GM19467 (cell line): ENCODE data around the gene GABARAPL1.

Source experiments
- ATAC-seq: cut with Tn5 transposase; IDR thresholded peaks from one replicate; pipeline ENCODE4 v1.9.1; 2021; ENCODE audit warnings: mild to moderate bottlenecking, moderate library complexity; ENCODE audit not compliant: unreplicated experiment

Gene GABARAPL1

GRCh38 chr12:10226731-10227130 lies 14.1 kb downstream of the GABARAPL1 start:
- no peak for ATAC-seq

- ATAC-seq = no peak
Observed at GRCh38 chr12:10227648-10228047, 15.0 kb downstream of the GABARAPL1 start.

GRCh38 chr12:10234562-10234961 lies 21.9 kb downstream of the GABARAPL1 start:
- no peak for ATAC-seq

GRCh38 chr12:10235761-10236631 lies 23.3 kb downstream of the GABARAPL1 start:
- no peak for ATAC-seq

GRCh38 chr12:10236720-10237119 lies 24.0 kb downstream of the GABARAPL1 start:
- no peak for ATAC-seq

- ATAC-seq = no peak
Observed at GRCh38 chr12:10238526-10238925, 25.8 kb downstream of the GABARAPL1 start.

- ATAC-seq = no peak
Observed at GRCh38 chr12:10241290-10241689, 28.6 kb downstream of the GABARAPL1 start.

- no peak for ATAC-seq
Observed at GRCh38 chr12:10241727-10242126, 29.1 kb downstream of the GABARAPL1 start.

- no peak for ATAC-seq
Observed at GRCh38 chr12:10242539-10242938, 29.9 kb downstream of the GABARAPL1 start.

- ATAC-seq = peak; percentile 96
Observed at GRCh38 chr12:10243818-10244520, 31.3 kb downstream of the GABARAPL1 start.

- no peak for ATAC-seq
Observed at GRCh38 chr12:10247436-10248058, 34.9 kb downstream of the GABARAPL1 start.

GRCh38 chr12:10249690-10250455 lies 37.2 kb downstream of the GABARAPL1 start:
- ATAC-seq = no peak

GRCh38 chr12:10251669-10252068 lies 39.0 kb downstream of the GABARAPL1 start:
- ATAC-seq = no peak

GRCh38 chr12:10252201-10252600 lies 39.5 kb downstream of the GABARAPL1 start:
- no peak for ATAC-seq

GRCh38 chr12:10256064-10256463 lies 43.4 kb downstream of the GABARAPL1 start:
- ATAC-seq = no peak

GRCh38 chr12:10260927-10261326 lies 48.2 kb downstream of the GABARAPL1 start:
- no peak for ATAC-seq

GRCh38 chr12:10268037-10268436 lies 55.4 kb downstream of the GABARAPL1 start:
- no peak for ATAC-seq

- no peak for ATAC-seq
Observed at GRCh38 chr12:10272467-10272866, 59.8 kb downstream of the GABARAPL1 start.
